GM19452 (cell line): ENCODE data around the gene CDKL1.
"Not testable (repeated sequence)": the region's sequence is repeated elsewhere in the genome, so short reads cannot be mapped to it uniquely, and the experiment has no call there.

ENCODE experiments used
- ATAC-seq: cut with Tn5 transposase; IDR thresholded peaks from one replicate; pipeline ENCODE4 v1.9.1; 2021; ENCODE audit not compliant: unreplicated experiment

CDKL1 gene

GRCh38 chr14:50388256-50388931, 8.3 kb downstream of the CDKL1 start:
- ATAC-seq, result no peak

GRCh38 chr14:50387548-50387947, 9.1 kb downstream of the CDKL1 start:
- no peak for ATAC-seq

- no peak for ATAC-seq
Measured at GRCh38 chr14:50383618-50384225, 13.0 kb downstream of the CDKL1 start.

- no peak for ATAC-seq
Measured at GRCh38 chr14:50381823-50382287, 14.8 kb downstream of the CDKL1 start.

GRCh38 chr14:50381008-50381407, 15.7 kb downstream of the CDKL1 start:
- ATAC-seq, result no peak

- ATAC-seq, result no peak
Measured at GRCh38 chr14:50380455-50380854, 16.2 kb downstream of the CDKL1 start.

GRCh38 chr14:50379563-50379962, 17.1 kb downstream of the CDKL1 start:
- no peak for ATAC-seq

- no peak for ATAC-seq
Measured at GRCh38 chr14:50377550-50378085, 19.1 kb downstream of the CDKL1 start.

- ATAC-seq, result no peak
Measured at GRCh38 chr14:50375760-50376159, 20.9 kb downstream of the CDKL1 start.

- no peak for ATAC-seq
Measured at GRCh38 chr14:50373959-50374358, 22.7 kb downstream of the CDKL1 start.

- no peak for ATAC-seq
Measured at GRCh38 chr14:50371546-50371945, 25.1 kb downstream of the CDKL1 start.

GRCh38 chr14:50366589-50366988, 30.1 kb downstream of the CDKL1 start:
- ATAC-seq, result no peak

- no peak for ATAC-seq
Measured at GRCh38 chr14:50366115-50366514, 30.6 kb downstream of the CDKL1 start.

GRCh38 chr14:50365572-50365971, 31.1 kb downstream of the CDKL1 start:
- not testable (repeated sequence) for ATAC-seq

GRCh38 chr14:50364792-50365191, 31.9 kb downstream of the CDKL1 start:
- no peak for ATAC-seq

GRCh38 chr14:50363714-50364111, 33.0 kb downstream of the CDKL1 start:
- ATAC-seq, result peak; percentile 96

GRCh38 chr14:50362764-50363713, 33.6 kb downstream of the CDKL1 start:
- ATAC-seq, result peak; percentile 25

- ATAC-seq, result not testable (repeated sequence)
Measured at GRCh38 chr14:50361473-50362403, 34.9 kb downstream of the CDKL1 start.

- ATAC-seq, result no peak
Measured at GRCh38 chr14:50360851-50361250, 35.8 kb downstream of the CDKL1 start.

- no peak for ATAC-seq
Measured at GRCh38 chr14:50360093-50360492, 36.6 kb downstream of the CDKL1 start.
